Renal cortex interstitium (tissue), 11 donors: ENCODE data around the gene HPS5. TPM values are rescaled to one million over a fixed set of nuclear protein-coding genes. Genes with fewer than 3 reads are reported as not detected.
A peak's percentile ranks its signal among the peaks of the same experiment; 100 is the strongest.
"Not testable (repeated sequence)": the region's sequence is repeated elsewhere in the genome, so short reads cannot be mapped to it uniquely, and the experiment has no call there.

Experiments used
- DNase-seq, 11 donors: peaks; one replicate each; pipeline ENCODE4 v3.0.0-alpha.2; 2013; ENCODE audit warnings: low read depth in 9 of 11, low spot score in 4 of 11; ENCODE audit errors: extremely low read depth in 1 of 11
- polyA plus RNA-seq, 3 donors: library from polyadenylated mRNA; unstranded; fragments of 120-200 nt; gene quantifications; one replicate each; pipeline ENCODE4 v1.2.1, GENCODE V29; 2013; ENCODE audit not compliant: insufficient read length in 3 of 3

The HPS5 gene
- polyA plus RNA-seq, 3 donors, result 22.6 to 24.6 (median 22.8) TPM

DNA sequence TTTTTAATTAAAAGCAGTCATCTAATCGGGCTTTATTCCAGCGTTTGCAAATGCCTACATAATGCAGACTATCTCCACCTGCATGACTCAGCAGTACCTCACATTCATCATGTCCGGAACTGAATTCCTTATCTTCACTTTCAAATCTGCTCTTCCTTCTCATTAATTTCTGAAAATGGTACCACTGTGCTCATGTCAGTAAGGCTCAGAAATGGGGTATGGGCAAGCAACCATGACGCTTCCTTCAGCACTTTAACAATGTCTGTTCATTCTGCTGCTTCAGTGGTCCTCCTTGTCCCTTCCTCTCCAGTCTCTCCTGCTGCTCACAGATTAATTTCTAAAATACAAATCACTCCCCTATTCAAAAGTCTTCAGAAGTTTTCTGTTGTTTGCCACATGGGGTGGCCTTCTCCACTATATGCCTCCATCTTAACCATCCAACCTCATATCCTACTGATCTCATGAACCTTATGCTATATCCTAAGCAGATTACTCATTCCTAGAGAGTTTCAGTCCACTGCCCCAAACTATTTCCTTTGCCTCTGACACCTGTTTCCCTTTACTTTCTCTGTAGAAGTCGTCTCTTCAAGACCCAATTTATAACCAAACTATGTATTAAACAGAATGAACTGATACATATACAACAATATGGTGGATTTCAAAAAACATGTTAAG lies 7.4 kb upstream of the HPS5 start:
- no peak for DNase-seq

DNA sequence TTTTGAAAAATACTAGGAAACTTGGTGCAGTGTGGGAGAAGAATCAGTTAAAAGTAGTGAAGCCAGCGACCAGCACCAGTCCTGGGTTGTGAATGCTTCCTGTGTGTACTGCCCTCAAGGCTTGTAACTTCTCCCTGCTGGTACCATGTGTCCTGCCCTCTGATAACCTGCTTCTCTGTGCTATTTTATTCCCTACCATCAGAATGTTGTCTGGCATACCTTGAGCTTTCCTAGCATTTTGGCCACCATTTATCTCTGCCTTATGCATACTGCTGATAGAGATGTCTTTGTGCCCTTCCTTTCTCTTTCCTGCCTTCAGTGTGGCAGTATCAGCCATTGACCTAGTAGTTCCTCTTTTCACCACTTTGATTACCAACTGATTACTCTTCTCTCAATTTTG lies 2.4 kb upstream of the HPS5 start:
- DNase-seq, result no peak

DNA sequence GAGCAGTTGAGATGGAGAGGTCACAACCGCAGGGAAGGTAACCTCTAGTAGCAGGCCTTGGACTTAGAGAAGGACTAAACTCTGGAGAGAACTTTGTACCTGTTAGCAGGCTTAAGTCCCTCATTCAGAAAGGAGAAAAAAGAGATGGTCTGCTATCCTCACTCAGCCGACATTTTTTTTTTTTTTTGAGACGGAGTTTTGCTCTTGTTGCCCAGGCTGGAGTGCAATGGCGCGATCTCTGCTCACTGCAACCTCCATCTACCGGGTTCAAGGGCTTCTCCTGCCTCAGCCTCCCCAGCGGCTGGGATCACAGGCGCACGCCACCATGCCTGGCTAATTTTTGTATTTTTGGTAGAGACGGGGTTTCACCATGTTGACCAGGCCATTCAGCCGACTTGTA lies 1.9 kb upstream of the HPS5 start:
- not testable (repeated sequence) for DNase-seq

DNA sequence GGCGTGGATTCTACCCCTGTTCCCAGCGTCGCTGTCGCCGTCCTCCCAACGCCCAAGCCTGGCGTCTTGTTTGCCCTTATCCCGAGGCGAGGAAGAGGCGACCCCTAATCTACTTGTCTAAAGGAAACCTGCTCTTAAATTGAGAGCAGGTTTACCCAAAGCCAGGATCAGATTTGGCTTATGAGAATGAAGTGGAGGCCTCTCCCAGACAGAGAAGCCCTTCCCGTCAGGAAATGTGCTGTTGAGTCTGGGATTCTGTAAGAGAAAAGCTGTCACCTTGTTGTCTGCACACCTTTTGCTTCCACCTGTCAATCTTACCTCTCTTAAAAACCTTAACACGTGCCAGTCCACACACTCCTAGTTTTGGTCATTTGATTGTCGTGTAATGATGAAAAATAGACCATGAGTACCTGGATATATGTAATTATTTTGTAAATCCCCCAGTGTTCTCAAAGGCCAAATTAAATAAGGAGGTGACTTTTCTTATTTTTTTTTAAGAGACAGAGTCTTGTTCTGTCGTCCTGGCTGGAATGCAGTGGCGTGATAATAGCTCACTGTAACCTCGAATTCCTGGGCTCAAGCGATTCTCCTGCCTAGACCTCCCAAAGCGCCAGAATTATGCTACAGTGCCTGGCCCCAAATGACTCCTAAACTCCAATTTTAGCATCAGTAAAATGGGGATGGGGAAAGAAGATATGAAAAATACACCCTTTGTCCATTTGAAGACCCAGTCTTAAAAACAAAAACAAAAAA lies 1.1 kb upstream of the HPS5 start:
- peak in 1 of 11 donors; percentile 5 for DNase-seq

DNA sequence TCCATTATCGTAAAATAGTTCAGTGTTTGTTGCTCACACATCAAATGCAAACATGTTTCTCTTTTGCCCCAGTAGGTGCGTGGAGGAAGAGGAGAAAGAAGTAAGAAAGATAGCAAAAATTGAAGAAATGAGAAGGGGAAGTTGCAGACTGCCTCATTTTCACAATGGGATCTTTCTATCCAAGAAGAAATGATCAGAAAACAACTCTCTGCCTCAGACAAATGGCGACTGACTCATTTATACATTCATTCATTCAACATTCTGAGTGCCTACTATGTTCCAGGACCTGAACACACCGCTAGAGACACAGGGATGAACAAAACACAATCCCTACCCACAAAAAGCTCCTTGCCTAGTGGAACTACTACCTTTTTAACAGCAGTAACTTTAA lies 367 bp downstream of the HPS5 start:
- peak in 1 of 11 donors; percentile 3 for DNase-seq

DNA sequence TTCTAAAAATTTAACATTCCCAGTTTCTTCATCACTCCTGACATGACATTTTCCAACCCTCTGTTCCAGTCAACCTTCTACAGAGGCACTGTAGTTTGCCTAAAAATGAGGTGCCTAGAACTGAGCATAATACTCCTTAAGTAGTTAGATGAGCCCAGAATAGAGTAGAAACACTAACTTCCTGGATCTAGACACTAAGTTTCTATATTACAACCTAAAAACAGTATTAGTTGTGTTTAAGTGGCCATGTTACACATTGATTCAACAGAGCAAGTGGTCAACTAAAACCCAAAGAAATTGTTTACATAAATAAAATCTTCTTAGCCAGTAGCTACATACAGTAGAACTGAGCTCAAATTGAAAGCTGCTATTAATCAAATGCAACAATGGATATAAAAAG lies 1.3 kb downstream of the HPS5 start:
- no peak for DNase-seq

DNA sequence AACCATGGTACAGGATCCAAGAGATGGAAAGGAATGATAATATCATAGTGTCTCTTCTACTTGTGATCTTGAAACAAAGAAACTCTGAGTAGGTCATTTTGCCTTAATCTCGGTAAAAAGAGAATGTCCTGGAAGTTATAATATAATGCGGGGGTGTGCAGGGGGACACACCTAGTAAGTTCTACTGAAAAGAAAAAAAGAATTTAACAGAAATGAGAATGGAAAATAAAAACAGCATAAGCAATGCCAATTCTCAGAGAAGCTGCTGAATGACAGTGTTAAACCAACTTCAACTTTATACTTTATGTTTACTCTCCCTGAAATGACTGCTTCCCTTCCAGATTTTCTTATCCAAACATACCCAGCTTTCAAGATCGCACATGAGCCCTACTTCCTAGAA lies 2.0 kb downstream of the HPS5 start:
- no peak for DNase-seq

DNA sequence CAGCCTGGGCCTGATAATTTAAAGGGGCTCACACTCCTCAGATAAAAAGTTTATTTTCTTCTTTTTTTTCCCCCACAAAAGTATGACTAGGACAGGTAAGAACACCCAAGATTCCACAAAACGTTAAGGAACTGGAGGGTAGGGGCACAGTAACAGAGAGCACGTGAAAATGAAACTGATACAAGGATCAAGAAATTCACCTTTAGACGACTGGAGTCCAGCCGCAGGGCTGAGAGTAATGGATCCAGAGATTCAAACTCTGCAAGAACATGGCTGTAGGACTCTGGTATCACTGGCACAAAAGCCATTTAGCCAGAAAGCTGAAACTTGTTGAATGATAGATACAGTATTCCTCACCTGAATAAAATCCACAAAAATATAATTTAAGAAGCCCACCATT lies 4.4 kb downstream of the HPS5 start:
- no peak for DNase-seq

DNA sequence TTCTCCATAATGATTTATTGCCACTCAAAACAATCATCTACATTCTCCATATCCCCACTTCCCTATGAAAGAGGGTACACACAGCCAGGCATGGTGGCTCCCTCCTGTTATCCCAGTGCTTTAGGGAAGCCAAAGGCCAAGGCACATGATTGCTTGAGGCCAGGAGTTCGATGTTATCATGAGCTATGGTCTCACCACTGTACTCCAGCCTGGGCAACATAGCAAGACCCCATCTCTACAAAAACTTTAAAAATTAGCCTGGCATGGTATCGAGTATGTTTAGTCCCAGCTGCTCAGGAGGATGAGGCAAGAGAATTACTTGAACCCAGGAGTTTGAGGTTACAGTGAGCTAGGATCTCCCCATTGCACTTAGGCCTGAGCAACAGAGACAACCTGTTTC lies 6.0 kb downstream of the HPS5 start:
- DNase-seq, result no peak

DNA sequence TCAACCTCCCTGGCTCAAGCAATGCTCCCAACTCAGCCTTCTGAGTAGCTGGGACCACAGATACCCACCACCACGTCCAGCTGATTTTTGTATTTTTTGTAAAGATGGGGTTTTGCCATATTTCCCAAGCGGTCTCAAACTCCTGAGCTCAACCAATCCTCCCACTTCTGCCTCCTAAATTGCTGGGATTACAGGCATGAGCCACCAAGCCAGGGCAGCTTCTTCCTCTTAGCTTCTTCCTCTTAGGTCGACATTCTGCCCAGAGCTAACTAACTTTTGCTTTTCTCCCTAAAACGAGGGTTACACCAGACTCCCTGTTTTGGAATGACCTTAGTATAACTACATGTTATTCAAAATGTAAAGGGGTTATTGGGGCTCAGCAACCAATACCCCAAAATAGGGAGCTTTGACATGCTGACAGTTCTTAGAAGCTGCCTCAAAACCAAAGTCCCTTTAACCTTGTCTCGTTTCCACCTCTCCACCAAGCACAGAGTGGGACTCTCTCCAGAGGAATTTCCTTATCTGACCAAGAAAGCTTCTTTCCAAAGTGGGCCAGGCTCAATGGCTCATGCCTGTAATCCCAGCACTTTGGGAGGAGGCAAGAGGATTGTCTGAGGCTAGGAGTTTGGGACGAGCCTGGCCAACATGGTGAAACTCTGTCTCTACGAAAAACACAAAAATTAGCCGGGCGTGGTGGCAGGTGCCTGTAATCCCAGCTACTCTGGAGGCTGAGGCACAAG lies 7.0 kb downstream of the HPS5 start:
- DNase-seq, result no peak

DNA sequence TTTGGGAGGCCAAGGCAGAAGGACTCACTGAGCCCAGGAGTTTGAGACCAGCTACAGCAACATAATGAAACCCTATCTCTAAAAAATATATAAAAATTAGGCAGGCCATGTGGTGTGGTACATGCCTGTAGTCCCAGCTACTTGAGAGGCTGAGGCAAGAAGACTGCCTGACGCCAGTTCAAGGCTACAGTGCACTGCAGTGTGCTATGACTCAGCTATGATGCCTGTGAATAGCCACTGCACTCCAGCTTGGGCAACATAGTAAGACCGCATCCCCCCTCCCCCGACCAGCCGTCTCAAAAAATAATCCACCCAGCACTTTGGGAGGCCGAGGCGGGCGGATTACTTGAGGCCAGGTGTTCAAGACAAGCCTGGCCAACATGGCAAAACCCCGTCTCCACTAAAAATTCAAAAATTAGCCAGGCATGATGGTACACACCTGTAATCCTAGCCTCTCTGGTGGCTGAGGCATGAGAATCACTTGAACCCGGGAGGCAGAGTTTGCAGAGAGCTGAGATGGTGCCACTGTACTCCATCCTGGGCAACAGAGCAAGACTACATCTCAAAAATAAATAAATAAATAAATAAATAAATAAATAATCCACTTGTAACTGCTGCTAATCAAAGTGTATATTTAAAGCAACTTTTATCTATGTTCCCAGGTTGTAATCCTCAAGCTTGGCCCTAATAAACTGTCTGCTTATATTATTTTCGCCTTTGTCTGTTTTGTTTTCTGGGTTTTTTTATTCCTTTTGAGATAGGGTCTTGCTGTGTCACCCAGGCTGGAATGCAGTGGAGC lies 7.8 kb downstream of the HPS5 start:
- DNase-seq, result no peak

DNA sequence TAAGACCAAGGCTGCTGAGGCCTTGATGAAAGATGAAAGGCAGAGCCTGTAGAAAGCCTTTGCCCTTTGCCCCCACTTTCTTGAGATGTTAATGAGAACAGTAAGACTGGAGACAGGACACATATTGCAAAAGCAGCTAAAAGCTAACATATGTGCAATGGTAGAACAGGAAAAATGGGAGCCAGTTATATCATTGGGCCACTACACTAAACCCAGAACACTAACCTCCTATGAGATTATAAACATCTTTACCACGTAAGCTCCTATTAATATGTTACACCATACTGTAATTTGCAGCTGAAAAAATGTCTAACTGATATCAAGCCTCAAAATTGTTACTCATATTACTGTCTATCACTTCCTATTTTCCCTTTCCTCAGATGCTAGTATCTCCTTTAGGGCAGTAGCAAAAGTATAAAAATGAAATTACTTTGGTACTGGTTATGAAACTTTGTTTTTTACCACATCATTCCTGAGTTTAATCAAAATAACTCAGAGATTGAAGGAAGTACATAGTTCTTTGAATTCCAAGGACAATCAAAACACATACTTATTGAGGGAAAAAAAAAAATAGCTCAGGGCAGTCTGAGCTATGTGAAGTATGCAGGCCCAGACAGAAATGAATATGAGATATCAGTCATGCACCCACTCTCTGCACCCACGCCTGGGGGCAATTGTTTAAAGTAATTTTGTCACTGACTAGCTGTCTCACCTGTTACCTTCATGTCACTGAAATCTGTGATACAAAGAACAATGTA lies 9.1 kb downstream of the HPS5 start:
- no peak for DNase-seq

DNA sequence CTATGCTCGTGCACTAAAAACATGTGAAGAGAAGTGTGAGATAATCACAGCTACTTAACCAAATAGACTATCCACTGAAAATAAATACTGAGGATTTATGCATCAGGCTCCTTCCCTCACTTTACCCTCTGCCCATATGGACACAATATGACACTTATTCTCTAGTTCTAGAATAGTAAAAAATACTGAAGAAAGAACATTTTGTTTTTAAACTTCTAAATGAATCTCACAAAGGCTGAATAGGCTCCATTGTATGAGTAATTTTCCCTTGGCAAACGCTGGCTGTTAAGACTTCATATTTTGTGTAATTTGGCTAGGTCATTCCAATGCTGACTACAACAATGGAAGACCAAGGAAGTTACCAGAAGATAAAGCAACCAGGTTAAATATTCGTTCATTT lies 9.9 kb downstream of the HPS5 start:
- DNase-seq, result no peak

DNA sequence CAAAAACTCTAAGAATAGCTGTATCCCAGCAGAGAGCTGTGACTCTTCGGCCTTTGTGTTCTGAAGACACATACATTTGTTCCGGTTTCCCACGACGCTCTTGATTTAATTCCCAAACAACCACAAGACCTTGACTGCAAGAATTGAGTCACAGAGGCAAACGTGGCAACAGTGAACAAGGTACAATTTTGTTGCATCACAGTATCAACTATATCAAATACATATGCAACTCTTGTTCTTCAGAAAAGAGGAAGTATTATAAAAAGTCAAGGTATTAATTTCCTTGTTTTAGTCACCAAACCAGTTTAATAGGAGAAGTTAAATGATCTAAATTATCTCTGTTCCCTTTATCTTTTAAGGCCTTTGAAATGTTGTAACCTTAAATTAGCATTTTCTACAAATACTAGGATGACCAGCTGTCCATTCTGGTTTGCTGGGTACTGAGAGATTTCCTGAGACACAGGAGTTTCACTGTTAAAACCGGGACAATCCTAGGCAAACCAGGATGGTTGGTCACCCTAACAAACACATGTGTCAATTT lies 11.1 kb downstream of the HPS5 start:
- DNase-seq, result no peak

DNA sequence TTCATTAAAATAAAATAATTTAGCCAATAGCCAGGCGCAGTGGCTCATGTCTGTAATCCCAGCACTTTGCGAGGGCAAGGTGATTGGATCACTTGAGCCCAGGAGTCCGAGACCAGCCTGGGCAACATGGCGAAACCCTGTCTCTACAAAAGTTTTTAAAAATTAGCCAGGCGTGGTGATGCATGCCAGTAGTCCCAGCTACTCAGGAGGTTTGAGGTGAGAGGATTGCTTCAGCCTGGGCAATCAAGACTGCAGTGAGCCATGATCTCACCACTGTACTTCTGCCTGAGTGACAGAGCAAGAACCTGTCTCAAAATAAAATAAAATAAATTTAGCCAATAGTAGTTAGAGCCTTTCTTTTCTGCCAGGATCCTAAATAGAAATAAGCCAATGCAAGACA lies 12.2 kb downstream of the HPS5 start:
- DNase-seq, result no peak

DNA sequence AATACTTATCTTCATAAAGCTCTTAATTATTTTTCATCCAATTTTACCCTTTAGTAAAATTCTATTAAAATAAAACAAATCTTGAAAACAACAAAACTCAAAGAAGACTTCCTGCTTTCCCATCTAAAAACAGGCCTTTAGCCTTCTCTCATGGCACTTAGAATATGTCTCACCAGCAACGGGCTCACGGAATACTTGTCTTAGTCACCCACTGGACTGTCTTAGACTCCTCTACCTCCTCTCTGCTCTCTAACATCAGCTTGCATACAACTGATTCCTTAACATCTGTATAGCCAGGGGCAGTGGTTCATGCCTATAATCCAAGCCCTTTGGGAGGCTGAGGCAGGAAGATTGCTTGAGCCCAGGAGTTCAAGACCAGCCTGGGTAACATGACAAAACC lies 13.7 kb downstream of the HPS5 start:
- DNase-seq, result no peak

DNA sequence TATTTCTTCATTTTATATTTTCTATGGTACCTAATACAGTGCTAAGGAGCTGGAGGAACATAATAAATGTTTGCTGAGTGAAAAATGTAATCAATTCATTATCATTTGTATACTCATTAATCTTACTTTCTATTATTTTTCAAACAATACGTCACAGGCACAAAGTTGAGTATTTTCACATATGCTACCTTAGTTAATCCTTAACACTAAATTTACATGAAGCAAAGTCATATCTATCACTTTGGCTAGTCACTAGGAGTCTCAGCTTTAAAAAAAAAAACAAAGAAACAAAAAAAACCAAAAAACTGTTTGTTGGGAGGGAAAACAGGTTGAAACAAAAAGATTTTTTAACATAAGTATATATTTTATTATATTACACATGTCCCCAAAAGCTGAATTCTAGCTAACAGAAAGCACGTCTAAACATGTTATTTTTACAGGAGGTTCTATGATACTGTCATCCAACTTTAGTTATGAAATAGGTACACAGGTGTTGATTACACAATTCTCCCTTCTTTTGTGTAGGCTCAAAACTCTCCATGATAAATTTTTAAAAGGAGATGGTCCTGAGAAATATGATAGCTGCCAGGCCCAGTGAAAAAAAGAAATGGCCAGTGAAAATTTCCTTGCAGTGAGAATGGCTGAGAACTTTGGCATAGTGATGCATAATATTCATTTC lies 14.3 kb downstream of the HPS5 start:
- DNase-seq, result no peak

DNA sequence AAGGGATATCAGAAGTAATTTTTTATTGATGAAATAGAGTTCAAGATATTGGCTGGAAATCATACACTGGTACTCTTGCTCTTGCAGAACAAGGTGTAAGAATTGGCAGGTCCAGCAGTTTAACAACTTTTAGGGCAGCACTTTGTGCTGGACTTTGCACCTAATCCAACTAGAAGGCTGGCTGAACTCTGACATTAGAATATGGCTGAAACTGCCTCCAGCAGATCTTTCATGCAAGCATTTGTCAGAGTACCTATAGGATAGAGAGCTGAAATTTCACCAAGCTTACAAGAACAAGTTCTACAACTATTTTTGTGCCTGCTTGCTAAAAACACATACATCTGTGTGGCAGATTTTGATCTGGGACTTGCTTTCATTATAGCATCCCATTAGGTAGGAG lies 17.2 kb downstream of the HPS5 start:
- no peak for DNase-seq
